DMS53 treated with DMSO at 0.1 percent for 48 hours (cell line): ENCODE measurements around the gene EFHD2.
"Not testable (repeated sequence)": the region's sequence is repeated elsewhere in the genome, so short reads cannot be mapped to it uniquely, and the experiment has no call there.

Source experiments
- DNase-seq: peaks from one replicate; lab custom pipeline; 2025; ENCODE audit not compliant: unreplicated experiment; lab: John Stamatoyannopoulos, UW

The EFHD2 gene

GRCh38 chr1:15471723-15472122 is 62.0 kb downstream of the EFHD2 start:
- DNase-seq: not testable (repeated sequence)

- no peak for DNase-seq
These were observed 62.9 kb downstream of the EFHD2 start for GRCh38 chr1:15472587-15472986.

- no peak for DNase-seq
These were observed 66.1 kb downstream of the EFHD2 start, which contains the start of gene CELA2B for GRCh38 chr1:15475752-15476314. Gene CELA2B, plus strand, starts transcription at chr1:15476104. Its CDS starts 22 bp downstream, at chr1:15476126.

GRCh38 chr1:15476927-15477326 is 67.2 kb downstream of the EFHD2 start:
- no peak for DNase-seq

- no peak for DNase-seq
These were observed 68.0 kb downstream of the EFHD2 start for GRCh38 chr1:15477646-15478212.
